ENCODE measurements around the gene HNRNPUL2.
"Not testable (repeated sequence)": the region's sequence is repeated elsewhere in the genome, so short reads cannot be mapped to it uniquely, and the experiment has no call there.

The HNRNPUL2 gene

GRCh38 chr11:62702246-62702645, 25.0 kb downstream of the HNRNPUL2 start:
- DNase-seq, result no peak

DNA sequence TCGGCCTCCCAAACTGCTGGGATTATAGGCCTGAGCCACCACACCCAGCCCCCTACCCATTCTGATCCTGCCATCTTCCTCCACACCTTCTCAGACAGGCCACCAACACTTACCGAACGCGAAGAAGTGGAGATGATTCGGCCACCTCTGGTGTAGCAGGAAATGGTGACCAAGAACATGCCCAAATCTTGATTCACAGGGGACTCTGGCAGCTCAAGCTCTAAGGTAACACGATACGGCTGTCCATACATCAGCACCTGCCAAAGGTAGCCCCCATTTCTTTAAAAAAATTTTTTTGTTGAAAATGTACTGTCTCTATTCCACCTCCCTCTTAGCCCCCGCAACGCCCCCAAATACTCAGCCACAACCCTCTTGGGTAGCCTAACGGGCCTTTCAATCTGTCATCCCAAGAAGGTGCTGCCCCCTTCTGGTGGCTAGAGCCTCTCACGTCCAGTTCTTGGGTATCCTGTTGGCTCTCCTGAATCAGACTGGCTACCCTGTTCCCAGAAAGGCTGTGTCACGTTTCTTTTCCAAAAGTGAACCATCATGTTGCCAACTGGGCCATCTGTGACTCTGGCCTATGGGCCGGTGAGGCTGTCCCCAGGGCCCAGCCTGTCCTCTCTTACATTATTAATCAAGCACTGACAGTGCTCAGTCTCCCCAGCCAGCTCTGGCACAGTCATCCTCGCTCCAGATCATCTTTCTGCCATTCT, 32.6 kb downstream of the HNRNPUL2 start:
- DNase-seq, result peak; percentile 30 to 80 (median 71)

GRCh38 chr11:62693624-62694023, 33.6 kb downstream of the HNRNPUL2 start:
- not testable (repeated sequence) for DNase-seq

DNA sequence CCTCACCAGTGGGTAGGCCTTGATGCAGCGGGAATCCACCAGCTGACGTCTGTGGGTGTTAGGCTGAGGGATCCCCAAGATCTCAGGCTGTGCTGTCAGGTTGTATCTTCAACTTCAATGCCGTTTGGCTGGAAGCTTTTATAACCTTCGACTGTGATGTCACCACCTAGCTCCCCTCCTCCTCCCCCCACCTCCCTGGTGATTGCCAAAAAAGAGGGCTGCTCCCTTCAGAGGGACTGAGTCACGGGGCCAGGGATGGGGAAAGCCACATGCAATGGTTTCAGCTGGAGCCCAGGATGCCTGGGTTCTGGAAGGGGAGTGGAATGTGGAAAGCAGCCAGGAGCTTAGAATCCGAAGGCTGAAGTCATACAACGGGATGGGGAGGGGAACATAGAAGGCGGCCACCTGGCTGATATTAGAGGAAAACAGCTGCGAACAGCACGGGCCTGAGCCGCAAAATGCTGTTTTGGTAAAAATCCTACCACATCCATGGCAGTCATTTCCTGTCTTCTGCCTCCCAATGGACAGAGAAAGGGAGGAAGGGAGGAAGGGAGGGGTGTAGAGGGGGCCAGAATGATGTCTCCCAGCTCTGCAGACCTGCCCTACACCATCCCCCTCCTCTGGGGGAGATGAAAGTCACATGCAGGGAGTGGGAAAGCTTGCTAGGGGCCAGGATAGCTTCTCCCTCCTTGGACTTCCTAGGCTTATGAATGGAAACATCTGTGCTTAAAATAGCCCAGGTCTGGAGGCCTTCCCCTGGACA, 37.7 kb downstream of the HNRNPUL2 start, which contains the start of gene LRRN4CL:
LRRN4CL (minus strand) TSS at position 110 of the 763 bp plus-strand sequence. CDS start 1,022 bp downstream, outside the sequence.
- no peak for DNase-seq

GRCh38 chr11:62688491-62688890, 38.8 kb downstream of the HNRNPUL2 start:
- DNase-seq, result no peak

- DNase-seq, result no peak
Measured at GRCh38 chr11:62687508-62688396, 39.5 kb downstream of the HNRNPUL2 start.

- peak in 1 of 3 experiments; percentile 14 for DNase-seq
Measured at GRCh38 chr11:62682518-62682917, 44.7 kb downstream of the HNRNPUL2 start.

- DNase-seq, result peak in 2 of 3 experiments; percentile 32 to 50
Measured at GRCh38 chr11:62680825-62681240, 46.4 kb downstream of the HNRNPUL2 start.

DNA sequence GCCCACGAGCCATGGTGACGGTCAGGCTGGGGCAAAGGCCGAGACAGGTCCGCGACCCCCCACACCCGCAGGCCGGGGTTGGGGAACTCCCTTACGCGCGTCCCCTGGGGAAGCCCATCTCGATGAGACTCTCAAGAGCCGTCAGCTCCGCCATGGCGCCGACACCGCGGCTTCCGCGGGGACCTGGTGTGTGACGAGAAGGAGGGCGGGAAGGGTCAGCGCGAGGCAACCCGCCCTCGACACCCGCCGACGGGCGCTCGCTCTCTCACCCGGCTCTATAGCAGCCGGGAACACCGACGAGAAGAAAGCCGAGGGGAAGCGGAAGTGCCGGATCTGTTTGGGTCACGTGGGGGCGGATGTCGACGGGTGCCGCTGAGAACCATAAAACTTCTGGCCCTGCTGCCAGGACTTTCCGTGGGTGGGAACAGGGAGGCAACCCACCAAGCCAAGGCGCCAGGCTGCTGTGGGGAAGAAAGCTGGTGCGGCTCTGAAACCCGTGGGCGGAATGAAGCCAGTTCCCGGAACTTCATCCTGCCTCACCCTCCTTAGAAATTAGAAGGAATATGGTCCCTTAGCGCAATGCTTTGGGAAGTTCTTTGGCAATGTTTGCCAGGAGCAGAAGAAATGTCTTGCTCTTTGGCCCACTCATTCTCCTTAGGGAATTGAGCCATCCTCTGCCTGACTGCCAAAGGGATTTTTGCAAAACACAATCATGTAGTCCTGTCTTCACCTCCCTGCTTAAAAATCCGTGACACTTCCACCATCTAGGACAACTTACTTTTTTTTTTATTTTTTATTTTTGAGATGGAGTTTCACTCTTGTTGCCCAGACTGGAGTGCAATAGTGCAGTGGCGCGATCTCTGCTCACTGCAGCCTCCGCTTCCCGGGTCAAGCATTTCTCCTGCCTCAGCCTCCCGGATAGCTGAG, 48.2 kb downstream of the HNRNPUL2 start, which contains the start of gene UBXN1:
UBXN1 (minus strand) TSS at position 304 of the 927 bp plus-strand sequence; CDS start at position 154, 150 bp downstream.
- DNase-seq, result peak; percentile 83 to 90 (median 83)

GRCh38 chr11:62678433-62678769, 48.9 kb downstream of the HNRNPUL2 start:
- DNase-seq, result no peak

DNA sequence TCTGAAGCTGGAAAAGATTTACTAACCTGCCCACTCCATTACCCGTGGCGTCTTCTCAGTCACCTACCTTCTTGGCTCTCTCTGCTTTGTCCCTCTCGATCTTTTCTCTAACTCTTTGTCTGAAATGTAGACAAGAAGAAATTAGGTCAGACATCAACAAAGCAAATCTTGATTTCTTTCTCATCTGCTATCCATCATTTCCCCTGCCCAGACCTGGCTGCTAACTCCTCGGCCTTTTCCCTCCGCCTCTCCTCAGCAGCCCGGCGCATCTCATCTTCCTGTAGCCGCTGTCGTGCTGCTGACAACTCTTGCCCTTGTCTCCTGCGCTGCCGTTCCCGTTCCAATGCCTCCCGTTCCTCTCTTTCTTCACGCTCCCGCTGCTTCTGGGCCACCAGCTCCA, 49.5 kb downstream of the HNRNPUL2 start:
- DNase-seq, result no peak

GRCh38 chr11:62677156-62677555, 50.1 kb downstream of the HNRNPUL2 start:
- DNase-seq, result no peak

DNA sequence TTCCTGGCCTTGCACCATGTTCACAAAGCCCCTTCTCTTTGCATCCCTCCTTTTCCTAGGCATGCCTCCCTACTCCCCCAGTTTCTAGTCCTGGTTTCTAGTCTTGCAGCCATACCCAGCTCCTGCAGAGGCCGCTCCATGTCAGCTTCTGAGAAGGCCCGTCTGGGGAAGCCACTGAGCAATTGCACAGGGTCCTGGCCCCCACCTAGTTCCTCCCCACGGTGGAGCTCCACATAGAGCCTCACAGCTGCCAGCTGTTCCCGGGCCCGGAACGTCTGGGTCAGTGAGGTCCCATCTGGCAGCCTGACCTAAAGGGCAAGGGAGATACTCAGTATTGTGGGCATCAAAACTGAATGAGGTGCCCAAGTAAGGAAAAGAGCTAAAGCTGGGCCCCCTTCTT, 50.6 kb downstream of the HNRNPUL2 start:
- DNase-seq, result no peak

DNA sequence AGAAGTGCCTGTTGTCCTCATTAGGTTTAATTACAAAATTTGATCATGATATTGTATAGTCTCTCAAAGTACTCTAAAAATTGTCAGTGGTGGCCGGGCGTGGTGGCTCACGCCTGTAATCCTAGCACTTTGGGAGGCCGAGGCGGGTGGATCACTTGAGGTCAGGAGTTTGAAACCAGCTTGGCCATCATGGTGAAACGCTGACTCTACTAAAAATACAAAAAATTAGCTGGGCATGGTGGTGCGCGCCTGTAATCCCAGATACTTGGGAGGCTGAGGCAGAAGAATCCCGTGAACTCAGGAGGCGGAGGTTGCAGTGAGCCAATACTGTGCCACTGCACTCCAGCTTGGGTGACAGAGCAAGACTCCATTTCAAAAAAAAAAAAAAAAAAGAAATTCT, 51.8 kb downstream of the HNRNPUL2 start:
- not testable (repeated sequence) for DNase-seq

DNA sequence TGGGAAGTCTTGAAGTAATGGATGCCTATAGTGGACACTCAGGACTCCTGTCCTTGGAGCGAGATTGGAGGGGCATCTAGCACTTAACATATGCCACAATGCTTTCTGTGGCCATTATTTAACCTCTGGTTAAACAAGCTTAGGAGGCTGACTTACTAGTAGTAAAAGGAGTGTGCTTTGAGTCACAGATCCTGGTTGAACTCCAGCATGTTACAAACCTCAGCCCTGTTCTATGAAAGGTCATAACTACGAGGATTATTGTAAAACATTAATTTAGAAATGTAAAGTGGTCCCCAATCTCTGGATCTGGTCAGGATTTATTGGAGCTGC, 54.1 kb downstream of the HNRNPUL2 start:
- no peak for DNase-seq

GRCh38 chr11:62671608-62672389, 55.5 kb downstream of the HNRNPUL2 start, which contains the start of the genes LBHD1 and UQCC3:
Gene LBHD1, minus strand, starts transcription at chr11:62672267. Its CDS starts 2,236 bp downstream, at chr11:62670031.
Gene UQCC3, plus strand, starts transcription at chr11:62671673. Its CDS starts 73 bp downstream, at chr11:62671746.
- DNase-seq, result peak; percentile 90 to 93 (median 91)

GRCh38 chr11:62671236-62671607, 56.0 kb downstream of the HNRNPUL2 start:
- DNase-seq, result no peak

DNA sequence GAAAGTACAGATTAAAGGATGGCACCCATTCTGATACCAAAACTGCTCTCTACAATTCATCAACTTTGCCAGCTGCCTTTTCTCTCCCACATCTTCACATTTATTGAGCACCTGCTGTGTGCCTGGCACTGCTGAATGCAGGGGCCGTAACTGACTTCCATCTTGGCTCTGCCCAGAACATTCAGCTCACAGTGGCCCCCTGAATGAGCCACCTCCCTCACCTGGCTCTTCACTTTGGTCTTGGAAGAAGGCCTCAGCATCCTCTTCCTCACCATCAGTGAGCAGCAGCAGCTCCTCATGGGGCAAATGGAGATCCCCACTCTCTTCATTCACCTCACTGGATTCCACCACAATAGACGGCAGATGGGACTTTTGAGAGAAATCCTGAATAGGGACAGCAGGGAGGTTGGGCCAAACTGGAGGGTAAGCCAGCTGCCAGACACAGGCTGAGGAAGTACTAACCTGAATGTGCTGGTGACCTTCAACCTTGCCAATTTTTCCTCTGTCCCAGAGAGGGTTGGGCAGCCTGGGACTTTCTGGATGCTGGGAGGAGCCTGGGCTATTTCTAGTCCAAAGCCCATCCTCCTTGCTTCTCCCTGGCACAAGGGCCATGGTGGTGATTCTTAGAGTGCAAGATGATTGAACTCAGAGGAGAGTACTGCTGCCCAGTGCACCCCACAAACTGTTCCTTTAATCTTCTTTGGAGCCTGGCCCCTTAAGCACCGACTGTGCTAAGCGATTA, 57.7 kb downstream of the HNRNPUL2 start:
- DNase-seq, result no peak

- no peak for DNase-seq
Measured at GRCh38 chr11:62667460-62667859, 59.8 kb downstream of the HNRNPUL2 start.

DNA sequence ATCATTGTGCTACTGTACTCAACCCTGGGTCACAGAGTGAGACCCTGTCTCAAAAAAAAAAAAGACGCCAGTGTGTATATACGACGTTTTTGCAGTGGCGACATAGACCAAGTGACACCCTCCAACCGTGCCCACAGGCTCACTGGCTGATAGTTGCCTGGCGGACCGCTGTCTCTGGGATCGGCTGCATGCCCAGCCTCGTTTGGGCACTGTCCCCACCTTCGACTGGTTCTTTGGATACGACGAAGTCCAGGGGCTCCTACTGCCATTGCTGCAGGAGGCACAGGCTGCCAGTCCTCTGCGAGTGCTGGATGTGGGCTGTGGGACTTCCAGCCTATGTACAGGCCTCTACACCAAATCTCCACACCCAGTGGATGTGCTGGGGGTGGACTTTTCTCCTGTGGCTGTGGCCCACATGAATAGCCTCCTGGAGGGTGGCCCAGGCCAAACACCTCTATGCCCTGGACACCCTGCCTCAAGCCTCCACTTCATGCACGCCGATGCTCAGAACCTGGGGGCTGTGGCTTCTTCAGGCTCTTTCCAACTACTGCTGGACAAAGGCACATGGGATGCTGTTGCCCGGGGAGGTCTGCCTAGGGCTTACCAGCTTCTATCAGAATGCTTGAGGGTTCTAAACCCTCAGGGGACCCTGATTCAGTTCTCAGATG, 60.9 kb downstream of the HNRNPUL2 start:
- DNase-seq, result no peak

All from NCI-H1417 (cell line).